Gastrocnemius medialis (tissue), 4 donors: ENCODE measurements around the gene NEBL. TPM values are rescaled to one million over a fixed set of nuclear protein-coding genes. Genes with fewer than 3 reads are reported as not detected.

ENCODE experiments used
- ATAC-seq, 2 donors: fragments of 150-250 bp; one replicate each; pipeline ENCODE4 v1.9.1; 2016
- DNase-seq, 2 donors: peaks; one replicate each; pipeline ENCODE4 v3.0.0-alpha.2; 2019
- H3K27ac ChIP-seq, 4 donors: fragments of 200-600 bp; sonication (generic); 1 replicate in 1 of 4; 2 replicates in 3 of 4; pipeline ENCODE4 v1.5.1; 2016 to 2018; ENCODE audit warnings: mild to moderate bottlenecking in 2 of 4, moderate library complexity in 1 of 4
- H3K27me3 ChIP-seq, 3 donors: fragments of 200-600 bp; sonication (generic) in 2 of 3; 1 replicate in 1 of 3; 2 replicates in 2 of 3; pipeline versions ENCODE4 v1.5.1 to v1.6.0; 2016 to 2019; ENCODE audit warnings: mild to moderate bottlenecking in 1 of 3, moderate library complexity in 1 of 3
- H3K36me3 ChIP-seq, 2 donors: fragments of 200-600 bp; sonication (generic) in 1 of 2; one replicate each; pipeline ENCODE4 v1.5.1; 2017 to 2018
- H3K4me1 ChIP-seq, 2 donors: fragments of 200-600 bp; sonication (generic) in 1 of 2; one replicate each; pipeline ENCODE4 v1.5.1; 2016 to 2017; ENCODE audit warnings: mild to moderate bottlenecking in 2 of 2
- H3K4me3 ChIP-seq, 4 donors: fragments of 200-600 bp; sonication (generic) in 3 of 4; 1 replicate in 1 of 4; 2 replicates in 3 of 4; pipeline ENCODE4 v1.5.1; 2016 to 2019; ENCODE audit warnings: mild to moderate bottlenecking in 2 of 4
- H3K9me3 ChIP-seq, 3 donors: fragments of 200-600 bp; sonication (generic) in 2 of 3; 1 replicate in 1 of 3; 2 replicates in 2 of 3; pipeline ENCODE4 v1.5.1; 2016 to 2019
- CTCF ChIP-seq, 5 experiments: fragments of 450-650 bp in 3 of 5; fragments of 200-600 bp in 2 of 5; sonication (generic) in 2 of 5; IDR thresholded peaks in 4 of 5; conservative IDR thresholded peaks in 1 of 5; 1 replicate in 4 of 5; 2 replicates in 1 of 5; pipeline ENCODE4 v1.5.1; 2016 to 2019; ENCODE audit warnings: antibody characterized with exemption in 5 of 5, mild to moderate bottlenecking in 3 of 5, moderate library complexity in 3 of 5
- POLR2A ChIP-seq, 2 donors: fragments of 450-650 bp; IDR thresholded peaks; one replicate each; pipeline ENCODE4 v1.6.1; 2017; ENCODE audit warnings: antibody characterized with exemption in 2 of 2, mild to moderate bottlenecking in 2 of 2, moderate library complexity in 2 of 2
- in situ Hi-C, 4 donors: fragments of 200-750 bp; cut with MboI; loops; one replicate each; pipeline versions ENCODE4 v1.15.0 to v1.8.0; 2017; ENCODE audit warnings: low sequenced_read_pairs in 4 of 4
- intact Hi-C: fragments of 100-400 bp; cut with DNase I; formaldehyde crosslinking; loops from one replicate; pipeline ENCODE4 v1.15.1; 2023; ENCODE audit warnings: low total_unique reads
- total RNA-seq, 4 donors: library from RNA; depleted of rRNA; stranded (reverse); fragments of >200 nt; gene quantifications; one replicate each; pipeline versions ENCODE4 v1.1.0 to v1.2.3, GENCODE V29; 2016

The NEBL gene
- total RNA-seq, 4 donors from 2014 or later, result 1.6 to 2.7 (median 2.5) TPM

GRCh38 chr10:20874261-20874660 is 22.9 kb downstream of the NEBL start:
- Histone ChIP-seq H3K36me3 (no peaks in the 10 kb centered on the region), H3K27me3 (no peaks in the 10 kb centered on the region), H3K9me3 (no peaks in the 10 kb centered on the region), H3K4me1 (no peaks in the 10 kb centered on the region), H3K4me3 (no peak overlapping the region), H3K27ac (no peak overlapping the region)
- no peak for TF ChIP-seq POLR2A (IDR thresholded peaks at IDR 0.05)
- no peak for TF ChIP-seq CTCF (IDR thresholded peaks at IDR 0.05 in 4 of 5, conservative IDR thresholded peaks at IDR 0.05 in 1 of 5)
- DNase-seq (no peak), ATAC-seq (no peak)
- intact Hi-C loops, result no loop called here
- in situ Hi-C loops, result loop anchor here in 2 of 4 donors (25.0 kb wide), 2 partner anchors 388 to 1462 kb away; no protein-coding TSS in a partner anchor

- Histone ChIP-seq H3K27ac (no peak overlapping the region), H3K27me3 (no peaks in the 10 kb centered on the region), H3K36me3 (no peaks in the 10 kb centered on the region), H3K9me3 (no peaks in the 10 kb centered on the region), H3K4me1 (no peaks in the 10 kb centered on the region), H3K4me3 (no peak overlapping the region)
- ATAC-seq, result no peak
- no peak for DNase-seq
- intact Hi-C loops, result no loop called here
- in situ Hi-C loops, result loop anchor here in 2 of 4 donors (25.0 kb wide), 2 partner anchors 390 to 1460 kb away; no protein-coding TSS in a partner anchor
- TF ChIP-seq POLR2A (IDR thresholded peaks at IDR 0.05), result no peak
- no peak for TF ChIP-seq CTCF (IDR thresholded peaks at IDR 0.05 in 4 of 5, conservative IDR thresholded peaks at IDR 0.05 in 1 of 5)
Measured at GRCh38 chr10:20871970-20872369, 25.1 kb downstream of the NEBL start.

- TF ChIP-seq POLR2A (IDR thresholded peaks at IDR 0.05) (no peak), CTCF (IDR thresholded peaks at IDR 0.05 in 4 of 5, conservative IDR thresholded peaks at IDR 0.05 in 1 of 5) (no peak)
Measured at GRCh38 chr10:20870834-20871233, 26.3 kb downstream of the NEBL start.

GRCh38 chr10:20863008-20863407 is 34.1 kb downstream of the NEBL start:
- in situ Hi-C loops, result loop anchor here in 2 of 4 donors (25.0 kb wide), 2 partner anchors 399 to 1451 kb away; no protein-coding TSS in a partner anchor
- Histone ChIP-seq H3K27ac (no peak overlapping the region), H3K4me1 (no peaks in the 10 kb centered on the region), H3K9me3 (no peaks in the 10 kb centered on the region), H3K36me3 (no peaks in the 10 kb centered on the region), H3K4me3 (no peak overlapping the region), H3K27me3 (no peaks in the 10 kb centered on the region)
- ATAC-seq (no peak), DNase-seq (no peak)
- no peak for TF ChIP-seq CTCF (IDR thresholded peaks at IDR 0.05 in 4 of 5, conservative IDR thresholded peaks at IDR 0.05 in 1 of 5)
- no peak for TF ChIP-seq POLR2A (IDR thresholded peaks at IDR 0.05)
- intact Hi-C loops, result no loop called here

More at GRCh38 chr10:20870834-20871233, 26.3 kb downstream of the NEBL start:
- no peaks in the 10 kb centered on the region for H3K9me3 ChIP-seq
- ATAC-seq, result no peak
- in situ Hi-C loops (loop anchor here in 2 of 4 donors (25.0 kb wide), 2 partner anchors 391 to 1459 kb away; no protein-coding TSS in a partner anchor), intact Hi-C loops (no loop called here)
- no peaks in the 10 kb centered on the region for H3K36me3 ChIP-seq
- no peaks in the 10 kb centered on the region for H3K4me1 ChIP-seq
- no peak overlapping the region for H3K4me3 ChIP-seq
- H3K27ac ChIP-seq, result no peak overlapping the region
- no peaks in the 10 kb centered on the region for H3K27me3 ChIP-seq
- DNase-seq, result no peak
